Esophagus squamous epithelium (tissue), 5 donors: ENCODE results near the gene RPA3. TPM values are rescaled to one million over a fixed set of nuclear protein-coding genes. Genes with fewer than 3 reads are reported as not detected.

Experiments
- DNase-seq: peaks from one replicate; lab custom pipeline; 2025; lab: John Stamatoyannopoulos, UW
- H3K27ac ChIP-seq, 4 donors: fragments of 200-600 bp; sonication (generic); one replicate each; pipeline ENCODE4 v1.5.1; 2016 to 2019; ENCODE audit warnings: mild to moderate bottlenecking in 1 of 4
- H3K27me3 ChIP-seq, 4 donors: fragments of 200-600 bp; sonication (generic); 1 replicate in 3 of 4; 2 replicates in 1 of 4; pipeline versions ENCODE4 v1.5.1 to v1.6.0; 2017 to 2021; ENCODE audit warnings: antibody characterized with exemption in 1 of 4
- H3K36me3 ChIP-seq, 3 donors: fragments of 200-600 bp; sonication (generic); one replicate each; pipeline ENCODE4 v1.5.1; 2016 to 2019
- H3K4me1 ChIP-seq, 3 donors: fragments of 200-600 bp; sonication (generic); one replicate each; pipeline ENCODE4 v1.5.1; 2017 to 2019
- H3K4me3 ChIP-seq, 4 donors: fragments of 200-600 bp; sonication (generic); 1 replicate in 3 of 4; 2 replicates in 1 of 4; pipeline ENCODE4 v1.5.1; 2016 to 2019; ENCODE audit warnings: mild to moderate bottlenecking in 2 of 4, moderate library complexity in 1 of 4
- H3K9me3 ChIP-seq, 3 donors: fragments of 200-600 bp; sonication (generic); one replicate each; pipeline ENCODE4 v1.5.1; 2016 to 2019
- CTCF ChIP-seq, 6 experiments: fragments of 450-650 bp in 4 of 6; fragments of 200-600 bp in 2 of 6; sonication (generic) in 2 of 6; IDR thresholded peaks; one replicate each; pipeline ENCODE4 v1.5.1; 2016 to 2019; ENCODE audit warnings: antibody characterized with exemption in 6 of 6, mild to moderate bottlenecking in 4 of 6, moderate library complexity in 4 of 6
- POLR2A ChIP-seq, 4 donors: fragments of 450-650 bp; IDR thresholded peaks; one replicate each; pipeline ENCODE4 v1.6.1; 2017; ENCODE audit warnings: antibody characterized with exemption in 4 of 4, mild to moderate bottlenecking in 4 of 4, moderate library complexity in 3 of 4
- WGBS, 2 donors: methylation state at CpG; one replicate each; pipeline ENCODE4 v1.1.5; 2018; 5-methylcytosine and 5-hydroxymethylcytosine counted together
- intact Hi-C: fragments of 100-400 bp; cut with DNase I; formaldehyde crosslinking; loops from one replicate; pipeline ENCODE4 v1.15.0; 2022
- total RNA-seq, 4 donors: library from RNA; depleted of rRNA; stranded (reverse); fragments of >200 nt; gene quantifications; one replicate each; pipeline ENCODE4 v1.1.0, GENCODE V29; 2016
- donor health status: DM: yes; HTN: yes; CAD: no.

Gene RPA3
- total RNA-seq, 4 donors from 2014 or later: 13.0 to 29.3 (median 21.7) TPM

- no peak for DNase-seq
- 67 to 82% methylated on average over 6 of the region's 6 CpGs for WGBS, 2 donors
- Histone ChIP-seq H3K36me3 (peaks cover 0 to 17% (median 0%) of the 10 kb centered on the region in 3 donors), H3K27me3 (no peaks in the 10 kb centered on the region), H3K4me1 (no peaks in the 10 kb centered on the region), H3K4me3 (no peak overlapping the region), H3K9me3 (no peaks in the 10 kb centered on the region), H3K27ac (no peak overlapping the region)
- intact Hi-C loops: no loop called here
- TF ChIP-seq CTCF (IDR thresholded peaks at IDR 0.05) (no peak), POLR2A (IDR thresholded peaks at IDR 0.05) (no peak)
These were observed 45.7 kb downstream of the RPA3 start for GRCh38 chr7:7672545-7673239.

GRCh38 chr7:7671361-7671760 is 47.0 kb downstream of the RPA3 start:
- Histone ChIP-seq H3K4me3 (no peak overlapping the region), H3K27me3 (no peaks in the 10 kb centered on the region), H3K36me3 (peaks cover 0 to 16% (median 0%) of the 10 kb centered on the region in 3 donors), H3K27ac (no peak overlapping the region), H3K4me1 (no peaks in the 10 kb centered on the region), H3K9me3 (no peaks in the 10 kb centered on the region)
- intact Hi-C loops: no loop called here
- WGBS, 2 donors: 42 to 63% methylated on average over 3 of the region's 3 CpGs
- DNase-seq: no peak
- no peak for TF ChIP-seq CTCF (IDR thresholded peaks at IDR 0.05)
- TF ChIP-seq POLR2A (IDR thresholded peaks at IDR 0.05): no peak

GRCh38 chr7:7670490-7670889 is 47.9 kb downstream of the RPA3 start:
- Histone ChIP-seq H3K4me1 (no peaks in the 10 kb centered on the region), H3K36me3 (peaks cover 0 to 7% (median 0%) of the 10 kb centered on the region in 3 donors), H3K27ac (no peak overlapping the region), H3K9me3 (no peaks in the 10 kb centered on the region), H3K4me3 (no peak overlapping the region), H3K27me3 (no peaks in the 10 kb centered on the region)
- TF ChIP-seq POLR2A (IDR thresholded peaks at IDR 0.05) (no peak), CTCF (IDR thresholded peaks at IDR 0.05) (no peak)
- no peak for DNase-seq
- intact Hi-C loops: no loop called here
- 97 to 100% methylated on average over 3 of the region's 3 CpGs for WGBS, 2 donors

GRCh38 chr7:7668706-7669105 is 49.7 kb downstream of the RPA3 start:
- Histone ChIP-seq H3K27me3 (no peaks in the 10 kb centered on the region), H3K4me3 (no peak overlapping the region), H3K9me3 (no peaks in the 10 kb centered on the region), H3K4me1 (peaks cover 0 to 11% (median 2%) of the 10 kb centered on the region in 3 donors), H3K27ac (no peak overlapping the region), H3K36me3 (no peaks in the 10 kb centered on the region)
- no peak for DNase-seq
- TF ChIP-seq POLR2A (IDR thresholded peaks at IDR 0.05): no peak
- TF ChIP-seq CTCF (IDR thresholded peaks at IDR 0.05): no peak
- intact Hi-C loops: no loop called here
- WGBS, 2 donors: 76 to 100% methylated on average over 1 of the region's 1 CpG

- H3K36me3 ChIP-seq: no peaks in the 10 kb centered on the region
- H3K9me3 ChIP-seq: no peaks in the 10 kb centered on the region
- H3K4me1 ChIP-seq: peaks cover 0 to 12% (median 2%) of the 10 kb centered on the region in 3 donors
- WGBS, 2 donors: 87 to 97% methylated on average over 2 of the region's 2 CpGs
- no peaks in the 10 kb centered on the region for H3K27me3 ChIP-seq
- TF ChIP-seq CTCF (IDR thresholded peaks at IDR 0.05): no peak
- no peak overlapping the region for H3K4me3 ChIP-seq
- H3K27ac ChIP-seq: no peak overlapping the region
- no peak for DNase-seq
- intact Hi-C loops: no loop called here
These were observed 51.2 kb downstream of the RPA3 start for GRCh38 chr7:7667187-7667586.
